HepG2 (cell line): ENCODE data around the gene BANP. TPM values are rescaled to one million over a fixed set of nuclear protein-coding genes. Genes with fewer than 3 reads are reported as not detected.

Experiments
- ATAC-seq: fragments of 200-7000 bp; cut with Tn5 transposase; 3 replicates; pipeline ENCODE4 v1.9.1; 2020; ENCODE audit warnings: mild to moderate bottlenecking, moderate library complexity
- BruUV-seq: library from RNA; stranded (reverse); fragments of 400-500 nt; replicated peaks from 2 replicates; lab custom pipeline; 2021; lab: Mats Ljungman, UMichigan
- CTCF ChIA-PET: fragments of 300-600 bp; formaldehyde crosslinking; extraction: SDS; loops from one replicate; lab custom pipeline; 2021; ENCODE audit warnings: low total read pairs, inconsistent platforms, low intra/inter-chr PET ratio; lab: Yijun Ruan, JAX
- POLR2A ChIA-PET: fragments of 350-600 bp; sonication (Branson Sonifier 250); formaldehyde crosslinking; loops from one replicate; lab custom pipeline; 2020; ENCODE audit warnings: antibody characterized with exemption, inconsistent platforms; lab: Yijun Ruan, JAX
- DNase-seq: peaks from one replicate; pipeline ENCODE4 v3.0.0-alpha.2; 2015; ENCODE audit warnings: low spot score
- FAIRE-seq: peaks from 3 replicates; lab custom pipeline; 2011; peaks lifted over from hg19 to GRCh38; lab: Jason Lieb, UNC
- H2AFZ ChIP-seq: one replicate; pipeline ENCODE4 v1.6.1; 2011; ENCODE audit warnings: low read length, inconsistent platforms
- H3K27ac ChIP-seq: fragments of 300-600 bp; 3 replicates; pipeline ENCODE4 v1.8.0; 2011; ENCODE audit warnings: mixed run types, mild to moderate bottlenecking, mixed read lengths, low read length, inconsistent platforms; ENCODE audit not compliant: insufficient read depth; ENCODE audit errors: extremely low read length
- H3K27me3 ChIP-seq, 2 experiments: fragments of 200-600 bp in 1 of 2; 2 replicates in 1 of 2; 3 replicates in 1 of 2; pipeline versions ENCODE4 v1.6.0 to v1.8.0; 2011; ENCODE audit warnings: low read length in 2 of 2, mild to moderate bottlenecking in 2 of 2, moderate library complexity in 2 of 2, inconsistent platforms in 1 of 2; ENCODE audit not compliant: insufficient read depth in 2 of 2, control insufficient read depth in 1 of 2
- H3K36me3 ChIP-seq, 2 experiments: fragments of 200-600 bp in 1 of 2; replicated peaks in 1 of 2; 2 replicates in 1 of 2; 3 replicates in 1 of 2; pipeline versions ENCODE4 v1.5.1 to v1.8.0; 2011; ENCODE audit warnings: low read length in 2 of 2, inconsistent platforms in 1 of 2; ENCODE audit not compliant: insufficient read depth in 2 of 2, control insufficient read depth in 1 of 2
- H3K4me1 ChIP-seq: 2 replicates; pipeline ENCODE4 v1.5.1; 2012; ENCODE audit warnings: low read length, inconsistent platforms; ENCODE audit not compliant: insufficient read depth
- H3K4me2 ChIP-seq: 2 replicates; pipeline ENCODE4 v1.6.0; 2011; ENCODE audit warnings: low read depth, low read length, inconsistent platforms
- H3K4me3 ChIP-seq, 3 experiments: fragments of 200-600 bp in 1 of 3; sonication (generic), shearing (Covaris generic) in 1 of 3; replicated peaks in 1 of 3; 2 replicates each; pipeline ENCODE4 v1.5.1; 2011 to 2016; ENCODE audit warnings: low read length in 3 of 3, inconsistent platforms in 2 of 3, low read depth in 2 of 3, mild to moderate bottlenecking in 2 of 3, control low read depth in 1 of 3, mixed read lengths in 1 of 3; ENCODE audit not compliant: insufficient read depth in 1 of 3
- H3K79me2 ChIP-seq: one replicate; pipeline ENCODE4 v1.6.1; 2011; ENCODE audit warnings: low read length, inconsistent platforms; ENCODE audit not compliant: insufficient read depth
- H3K9ac ChIP-seq: 2 replicates; pipeline ENCODE4 v1.6.0; 2011; ENCODE audit warnings: mild to moderate bottlenecking, low read depth, low read length, inconsistent platforms; ENCODE audit not compliant: insufficient read depth
- H3K9me3 ChIP-seq: 2 replicates; pipeline ENCODE4 v1.5.1; 2012; ENCODE audit warnings: mild to moderate bottlenecking, low read length
- H4K20me1 ChIP-seq: 2 replicates; pipeline ENCODE4 v1.6.0; 2011; ENCODE audit warnings: inconsistent platforms, mild to moderate bottlenecking, low read length, moderate library complexity; ENCODE audit not compliant: insufficient read depth
- JARID2 ChIP-seq: sonication (generic); formaldehyde crosslinking; IDR thresholded peaks from 2 replicates; pipeline ENCODE4 v1.8.1; 2023; ENCODE audit warnings: missing genetic modification reagents, inconsistent platforms; ENCODE audit not compliant: insufficient replicate concordance
- REXO4 ChIP-seq: sonication (generic); formaldehyde crosslinking; IDR thresholded peaks from 2 replicates; pipeline ENCODE4 v1.8.0; 2022; ENCODE audit warnings: missing genetic modification reagents, mild to moderate bottlenecking, borderline replicate concordance
- ZNF781 ChIP-seq: sonication (generic); formaldehyde crosslinking; IDR thresholded peaks from 2 replicates; pipeline ENCODE4 v1.5.1; 2020; ENCODE audit warnings: borderline replicate concordance, mild to moderate bottlenecking, missing genetic modification reagents; ENCODE audit errors: not compliant biosample characterization
- WGBS: methylation state at CpG from one replicate; pipeline ENCODE4 v1.1.6; 2017; ENCODE audit warnings: low lambda C conversion rate; 5-methylcytosine and 5-hydroxymethylcytosine counted together
- in situ Hi-C: cut with HindIII; loops from 2 replicates; pipeline ENCODE4 v1.10.0; 2017; ENCODE audit warnings: low pct_unique_long_range_greater_than_20kb; ENCODE audit not compliant: extremely low pct_ligation_motif_present
- intact Hi-C: fragments of 100-400 bp; cut with micrococcal nuclease; formaldehyde crosslinking; loops from one replicate; pipeline ENCODE4 v1.10.0; 2022; ENCODE audit not compliant: unreplicated experiment
- polyA plus RNA-seq, 8 experiments: library from polyadenylated mRNA; depleted of rRNA in 3 of 8; stranded (reverse) in 7 of 8; unstranded in 1 of 8; fragments of >200 nt; fragmentation: Illumina TruSeq in 4 of 8; extraction: Trizol in 4 of 8; gene quantifications; 2 replicates each; pipeline versions ENCODE4 v1.2.1 to v1.2.3, GENCODE V29; 2011 to 2016; ENCODE audit warnings: low read depth in 4 of 8, missing spikeins in 1 of 8, mixed read lengths in 1 of 8; ENCODE audit not compliant: insufficient read depth in 1 of 8
- total RNA-seq, 5 experiments: library from RNA; depleted of rRNA; stranded (reverse); fragments of >200 nt; fragmentation: Illumina TruSeq; extraction: Trizol; gene quantifications; 2 replicates each; pipeline ENCODE4 v1.2.3, GENCODE V29; 2016; ENCODE audit warnings: low read depth in 1 of 5
- TF ChIP-seq, protein P1 (sequence below): sonication (generic); formaldehyde crosslinking; IDR thresholded peaks from 2 replicates; pipeline ENCODE4 v1.8.1; 2023; ENCODE audit warnings: mild to moderate bottlenecking, moderate library complexity, missing genetic modification reagents
- TF ChIP-seq, protein P2 (sequence below), 2 experiments: sonication (generic) in 1 of 2; formaldehyde crosslinking in 1 of 2; IDR thresholded peaks; 2 replicates each; pipeline versions ENCODE4 v1.5.1 to v1.6.1; 2011 to 2020; ENCODE audit warnings: borderline replicate concordance in 1 of 2, low read depth in 1 of 2, low read length in 1 of 2, mild to moderate bottlenecking in 1 of 2, missing genetic modification reagents in 1 of 2, moderate library complexity in 1 of 2
- TF ChIP-seq, protein P3 (sequence below): sonication (generic); formaldehyde crosslinking; IDR thresholded peaks from 2 replicates; pipeline ENCODE4 v1.8.0; 2022; ENCODE audit warnings: missing genetic modification reagents, low read depth, mild to moderate bottlenecking, borderline replicate concordance

Gene BANP
- total and polyA plus RNA-seq, 2 of the 13 experiments (the other 11 are each of a cell fraction or from before 2014, with no cell fraction given) = 20.2 to 23.8 TPM

DNA sequence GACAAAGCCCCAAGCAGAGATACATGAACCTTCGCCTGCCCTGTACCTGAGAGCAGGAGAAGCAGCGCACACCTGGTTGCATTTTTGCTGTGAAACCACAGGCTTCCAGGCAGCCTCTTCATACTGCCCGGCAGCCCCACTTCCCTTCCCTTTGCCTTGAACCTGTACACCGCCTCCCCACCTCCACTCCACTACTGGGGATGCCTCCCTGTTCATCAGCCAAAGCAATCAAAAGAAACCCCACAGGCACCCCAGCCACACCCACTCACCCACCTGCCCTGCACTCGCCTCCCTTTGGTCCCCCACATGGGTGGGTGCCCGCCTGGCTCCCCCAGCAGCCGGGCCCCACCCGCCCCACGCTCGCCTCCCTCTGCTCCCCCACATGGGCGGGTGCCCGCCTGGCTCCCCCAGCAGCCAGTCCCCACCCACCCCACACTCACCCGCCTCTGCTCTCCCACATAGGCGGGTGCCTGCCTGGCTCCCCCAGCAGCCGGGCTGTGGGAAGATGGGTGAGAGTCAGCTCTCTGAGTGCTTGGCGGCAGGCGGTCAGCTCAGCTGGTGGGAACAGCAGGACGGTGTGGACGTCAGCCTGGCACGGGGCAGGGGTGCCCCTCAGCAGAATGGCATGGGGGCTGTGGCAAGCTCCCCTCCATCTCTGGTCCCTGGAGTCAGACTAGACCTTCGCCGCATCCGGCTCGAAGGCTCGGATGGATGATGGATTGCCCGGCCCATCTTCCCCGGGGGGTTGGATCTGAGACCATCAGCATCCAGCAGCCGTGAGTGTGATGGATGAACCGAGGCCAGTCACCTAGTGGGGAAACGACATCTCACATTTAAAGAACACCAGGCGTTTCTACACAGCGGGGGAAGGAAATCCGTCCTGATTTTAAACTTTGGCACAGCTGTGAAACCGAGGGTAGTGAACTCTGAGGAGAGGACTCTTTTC is 135.6 kb downstream of the BANP start:
- ChIA-PET POLR2A (no interaction called here), CTCF (no interaction called here)
- no peak overlapping the region for H3K4me3 ChIP-seq
- TF ChIP-seq, protein P1, sequence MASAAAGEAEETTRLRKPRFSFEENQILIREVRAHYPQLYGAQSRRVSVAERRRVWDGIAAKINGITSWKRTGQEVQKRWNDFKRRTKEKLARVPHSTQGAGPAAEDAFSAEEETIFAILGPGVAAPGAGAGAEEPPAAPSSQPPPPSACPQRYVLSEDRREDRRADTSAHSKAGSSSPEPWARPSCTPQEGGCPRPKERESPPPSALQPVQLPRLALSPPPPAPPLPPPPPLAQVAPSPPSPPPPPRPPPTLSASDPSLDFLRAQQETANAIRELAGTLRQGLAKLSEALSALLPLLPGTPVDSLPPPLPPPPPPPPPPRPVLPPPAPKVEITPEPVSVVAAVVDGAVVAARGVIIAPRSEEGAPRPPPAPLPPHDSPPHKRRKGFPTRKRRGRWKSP (CRISPR knock-in tag) = no peak
- TF ChIP-seq, protein P2, sequence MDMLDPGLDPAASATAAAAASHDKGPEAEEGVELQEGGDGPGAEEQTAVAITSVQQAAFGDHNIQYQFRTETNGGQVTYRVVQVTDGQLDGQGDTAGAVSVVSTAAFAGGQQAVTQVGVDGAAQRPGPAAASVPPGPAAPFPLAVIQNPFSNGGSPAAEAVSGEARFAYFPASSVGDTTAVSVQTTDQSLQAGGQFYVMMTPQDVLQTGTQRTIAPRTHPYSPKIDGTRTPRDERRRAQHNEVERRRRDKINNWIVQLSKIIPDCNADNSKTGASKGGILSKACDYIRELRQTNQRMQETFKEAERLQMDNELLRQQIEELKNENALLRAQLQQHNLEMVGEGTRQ (IDR thresholded peaks at IDR 0.05; ENCODE audit: low read depth, low read length) = no peak
- TF ChIP-seq, protein P2 (CRISPR knock-in tag; IDR thresholded peaks at IDR 0.05; ENCODE audit: borderline replicate concordance) = no peak
- TF ChIP-seq JARID2 (CRISPR knock-in tag) (no peak), ZNF781 (no peak), REXO4 (CRISPR knock-in tag) (no peak)
- TF ChIP-seq, protein P3, sequence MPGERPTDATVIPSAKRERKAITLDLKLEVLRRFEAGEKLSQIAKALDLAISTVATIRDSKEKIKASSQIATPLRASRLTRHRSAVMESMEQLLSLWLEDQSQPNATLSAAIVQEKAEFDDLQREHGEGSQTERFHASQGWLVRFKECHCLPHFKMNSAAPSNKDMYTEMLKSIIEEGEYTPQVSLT = no peak
- no peaks in the 10 kb centered on the region for H3K79me2 ChIP-seq
- H4K20me1 ChIP-seq = no peaks in the 10 kb centered on the region
- no peaks in the 10 kb centered on the region for H3K9me3 ChIP-seq
- H3K27me3 ChIP-seq = no peaks in the 10 kb centered on the region; a peak in 1 of 5 replicates
- BruUV-seq = no TSS peak
- H3K4me2 ChIP-seq = no peak overlapping the region
- no peaks in the 10 kb centered on the region for H3K4me1 ChIP-seq
- no peak overlapping the region for H3K9ac ChIP-seq
- 86% methylated on average over 28 of the region's 34 CpGs for WGBS
- ATAC-seq (no peak), DNase-seq (no peak), FAIRE-seq (no peak)
- intact Hi-C loops = no loop called here
- no peak overlapping the region for H3K27ac ChIP-seq
- no peak overlapping the region for H2AFZ ChIP-seq
- peaks cover 0 to 4% of the 10 kb centered on the region in 2 experiments; a peak in 2 of 5 replicates for H3K36me3 ChIP-seq
- in situ Hi-C loops = no loop called here
